B cell (primary cell): ENCODE measurements around the gene GDF11. TPM values are rescaled to one million over a fixed set of nuclear protein-coding genes. Genes with fewer than 3 reads are reported as not detected.
"Not testable (repeated sequence)": the region's sequence is repeated elsewhere in the genome, so short reads cannot be mapped to it uniquely, and the experiment has no call there.

Experiments used
- ATAC-seq: fragments of 200-7000 bp; cut with Tn5 transposase; one replicate; pipeline ENCODE4 v1.10.0; 2021; ENCODE audit warnings: low read depth, mild to moderate bottlenecking, moderate number of reproducible peaks, moderate library complexity
- CTCF ChIA-PET: fragments of 350-600 bp; sonication (Branson Sonifier 250); formaldehyde crosslinking; loops from one replicate; lab custom pipeline; 2021; ENCODE audit warnings: antibody characterized with exemption, inconsistent platforms; lab: Charles Lee
- POLR2A ChIA-PET: fragments of 350-600 bp; sonication (Branson Sonifier 250); formaldehyde crosslinking; loops from one replicate; lab custom pipeline; 2021; ENCODE audit warnings: antibody characterized with exemption; lab: Charles Lee
- DNase-seq: peaks from one replicate; pipeline ENCODE4 v3.0.0; 2013
- H2AFZ ChIP-seq: 2 replicates; pipeline ENCODE4 v1.6.1; 2012; ENCODE audit warnings: mild to moderate bottlenecking, low read depth, low read length; ENCODE audit not compliant: insufficient read depth, poor library complexity, severe bottlenecking
- H3K27ac ChIP-seq, 2 donors: 1 replicate in 1 of 2; 2 replicates in 1 of 2; pipeline ENCODE4 v1.5.1; 2012 to 2013; ENCODE audit warnings: low read length in 2 of 2, mild to moderate bottlenecking in 2 of 2, moderate library complexity in 1 of 2
- H3K27me3 ChIP-seq, 4 experiments: fragments of 200-600 bp in 1 of 4; sonication (generic) in 1 of 4; replicated peaks in 1 of 4; 1 replicate in 2 of 4; 2 replicates in 2 of 4; pipeline versions ENCODE4 v1.6.1 to v1.7.0; 2013 to 2016; ENCODE audit warnings: low read length in 3 of 4, mild to moderate bottlenecking in 2 of 4, mixed read lengths in 1 of 4, moderate library complexity in 1 of 4; ENCODE audit not compliant: insufficient read depth in 4 of 4, control insufficient read depth in 3 of 4; ENCODE audit errors: control extremely low read depth in 1 of 4
- H3K36me3 ChIP-seq, 2 experiments: replicated peaks in 1 of 2; 1 replicate in 1 of 2; 2 replicates in 1 of 2; pipeline versions ENCODE4 v1.6.1 to v1.7.1; 2013; ENCODE audit warnings: low read length in 1 of 2; ENCODE audit not compliant: insufficient read depth in 2 of 2, control insufficient read depth in 1 of 2; ENCODE audit errors: control extremely low read depth in 1 of 2, extremely low read depth in 1 of 2
- H3K4me1 ChIP-seq, 2 donors: fragments of 200-600 bp in 1 of 2; sonication (generic) in 1 of 2; 1 replicate in 1 of 2; 2 replicates in 1 of 2; pipeline versions ENCODE4 v1.5.1 to v1.6.1; 2013 to 2017; ENCODE audit warnings: low read length in 2 of 2; ENCODE audit not compliant: control insufficient read depth in 2 of 2, insufficient read depth in 2 of 2
- H3K4me2 ChIP-seq: replicated peaks from 2 replicates; pipeline ENCODE3; 2012; ENCODE audit warnings: mild to moderate bottlenecking, low read depth, low read length; ENCODE audit not compliant: poor library complexity, severe bottlenecking
- H3K4me3 ChIP-seq, 5 experiments: fragments of 200-600 bp in 1 of 5; sonication (generic) in 1 of 5; 1 replicate in 3 of 5; 2 replicates in 2 of 5; pipeline versions ENCODE4 v1.5.1 to v1.7.0; 2011 to 2016; ENCODE audit warnings: low read length in 4 of 5, mild to moderate bottlenecking in 4 of 5, low read depth in 2 of 5, control low read depth in 1 of 5, moderate library complexity in 1 of 5; ENCODE audit not compliant: insufficient read depth in 1 of 5; ENCODE audit errors: control extremely low read depth in 1 of 5, extremely low read depth in 1 of 5
- H3K79me2 ChIP-seq: fragments of 200-600 bp; sonication (generic); one replicate; pipeline ENCODE4 v1.6.0; 2016; ENCODE audit warnings: low read length; ENCODE audit not compliant: control insufficient read depth, insufficient read depth
- H3K9ac ChIP-seq: fragments of 200-600 bp; sonication (generic); 2 replicates; pipeline ENCODE4 v1.6.1; 2017; ENCODE audit warnings: mild to moderate bottlenecking, low read length, moderate library complexity
- H3K9me3 ChIP-seq, 3 donors: one replicate each; pipeline versions ENCODE4 v1.6.1 to v1.7.1; 2013; ENCODE audit warnings: low read length in 2 of 3; ENCODE audit not compliant: control insufficient read depth in 2 of 3, insufficient read depth in 1 of 3; ENCODE audit errors: control extremely low read depth in 1 of 3
- H4K20me1 ChIP-seq: 2 replicates; pipeline ENCODE4 v1.6.0; 2012; ENCODE audit warnings: mild to moderate bottlenecking, low read length; ENCODE audit not compliant: insufficient read depth, control insufficient read depth, poor library complexity, severe bottlenecking
- H3K27ac Mint-ChIP-seq: one replicate; pipeline ENCODE4 v1.8.0; 2021; ENCODE audit warnings: mixed read lengths
- H3K27me3 Mint-ChIP-seq: one replicate; pipeline ENCODE4 v1.8.0; 2021; ENCODE audit warnings: mixed read lengths
- H3K4me1 Mint-ChIP-seq: one replicate; pipeline ENCODE4 v1.8.0; 2021; ENCODE audit warnings: mixed read lengths
- H3K4me3 Mint-ChIP-seq: one replicate; pipeline ENCODE4 v1.8.0; 2021; ENCODE audit warnings: mixed read lengths
- H3K9me3 Mint-ChIP-seq: one replicate; pipeline ENCODE4 v1.8.0; 2022; ENCODE audit warnings: mixed read lengths; ENCODE audit not compliant: insufficient read depth
- EZH2 ChIP-seq: IDR thresholded peaks from 2 replicates; pipeline ENCODE4 v1.6.1; 2012; ENCODE audit warnings: borderline replicate concordance, low read depth, mild to moderate bottlenecking, moderate library complexity, low read length; ENCODE audit not compliant: insufficient read depth, poor library complexity, severe bottlenecking
- WGBS: methylation state at CpG from one replicate; pipeline ENCODE4 v1.1.5; 2013; ENCODE audit warnings: missing lambda C conversion rate; ENCODE audit not compliant: insufficient coverage; 5-methylcytosine and 5-hydroxymethylcytosine counted together
- intact Hi-C: fragments of 100-400 bp; cut with micrococcal nuclease; formaldehyde crosslinking; loops from one replicate; pipeline ENCODE4 v1.10.0; 2022
- polyA plus RNA-seq: library from polyadenylated mRNA; depleted of rRNA; stranded (reverse); fragments of >200 nt; gene quantifications from 2 replicates; pipeline ENCODE4 v1.2.3, GENCODE V29; 2012
- total RNA-seq, 2 donors: library from RNA; stranded (reverse); fragments of 120-200 nt in 1 of 2; gene quantifications; 1 replicate in 1 of 2; 2 replicates in 1 of 2; pipeline versions ENCODE4 v1.2.3 to v1.2.4, GENCODE V29; 2013 to 2022
- TF ChIP-seq, protein P1 (sequence below): fragments of 200-600 bp; IDR thresholded peaks from one replicate; pipeline ENCODE4 v1.8.0; 2022; ENCODE audit warnings: antibody characterized with exemption, mild to moderate bottlenecking

The GDF11 gene
- total and polyA plus RNA-seq, 2 donors (not counting 1 experiment from before 2014, with no cell fraction given), result 4.4 to 11.3 TPM

- Histone ChIP-seq H2AFZ (no peak overlapping the region), H3K79me2 (no peaks in the 10 kb centered on the region), H3K9ac (no peak overlapping the region), H3K4me3 (no peak overlapping the region), H3K27ac (no peak overlapping the region), H3K9me3 (no peaks in the 10 kb centered on the region), H3K36me3 (peaks cover 14 to 78% of the 10 kb centered on the region in 2 experiments), H3K4me2 (no peak overlapping the region), H4K20me1 (peaks cover 4% of the 10 kb centered on the region), H3K4me1 (no peaks in the 10 kb centered on the region), H3K27me3 (no peaks in the 10 kb centered on the region)
- H3K4me1 Mint-ChIP-seq, result no peaks in the 10 kb centered on the region
- no peak for DNase-seq
- H3K4me3 Mint-ChIP-seq, result no peak overlapping the region
- no peaks in the 10 kb centered on the region for H3K9me3 Mint-ChIP-seq
- ChIA-PET POLR2A (no interaction called here), CTCF (interaction anchor here (1.4 to 2.2 kb wide), 2 partner anchors 12 to 19 kb away, joined by 5 to 12 read pairs; no protein-coding TSS in a partner anchor)
- no peaks in the 10 kb centered on the region for H3K27me3 Mint-ChIP-seq
- no peak for TF ChIP-seq EZH2
- TF ChIP-seq, protein P1, sequence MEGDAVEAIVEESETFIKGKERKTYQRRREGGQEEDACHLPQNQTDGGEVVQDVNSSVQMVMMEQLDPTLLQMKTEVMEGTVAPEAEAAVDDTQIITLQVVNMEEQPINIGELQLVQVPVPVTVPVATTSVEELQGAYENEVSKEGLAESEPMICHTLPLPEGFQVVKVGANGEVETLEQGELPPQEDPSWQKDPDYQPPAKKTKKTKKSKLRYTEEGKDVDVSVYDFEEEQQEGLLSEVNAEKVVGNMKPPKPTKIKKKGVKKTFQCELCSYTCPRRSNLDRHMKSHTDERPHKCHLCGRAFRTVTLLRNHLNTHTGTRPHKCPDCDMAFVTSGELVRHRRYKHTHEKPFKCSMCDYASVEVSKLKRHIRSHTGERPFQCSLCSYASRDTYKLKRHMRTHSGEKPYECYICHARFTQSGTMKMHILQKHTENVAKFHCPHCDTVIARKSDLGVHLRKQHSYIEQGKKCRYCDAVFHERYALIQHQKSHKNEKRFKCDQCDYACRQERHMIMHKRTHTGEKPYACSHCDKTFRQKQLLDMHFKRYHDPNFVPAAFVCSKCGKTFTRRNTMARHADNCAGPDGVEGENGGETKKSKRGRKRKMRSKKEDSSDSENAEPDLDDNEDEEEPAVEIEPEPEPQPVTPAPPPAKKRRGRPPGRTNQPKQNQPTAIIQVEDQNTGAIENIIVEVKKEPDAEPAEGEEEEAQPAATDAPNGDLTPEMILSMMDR, result no peak
- intact Hi-C loops, result no loop called here
- no peak for ATAC-seq
- no CpG with 5 or more reads among the region's 2 CpGs for WGBS
- H3K27ac Mint-ChIP-seq, result no peak overlapping the region
These were observed 14.8 kb downstream of the GDF11 start for GRCh38 chr12:55757701-55758100.

GRCh38 chr12:55758575-55758974 lies 15.7 kb downstream of the GDF11 start:
- H3K4me2 ChIP-seq, H3K9ac ChIP-seq, ATAC-seq, H3K27ac Mint-ChIP-seq, H3K9me3 Mint-ChIP-seq, H3K79me2 ChIP-seq, H3K4me3 ChIP-seq, H3K27me3 ChIP-seq, H3K27ac ChIP-seq, H3K27me3 Mint-ChIP-seq, H4K20me1 ChIP-seq, DNase-seq, H2AFZ ChIP-seq, H3K4me1 ChIP-seq, H3K4me3 Mint-ChIP-seq, H3K4me1 Mint-ChIP-seq, H3K9me3 ChIP-seq, intact Hi-C loops: not testable (repeated sequence)
- WGBS, result no CpG with 5 or more reads among the region's 4 CpGs
- ChIA-PET CTCF (interaction anchor here (1.1 kb wide), 1 partner anchor 175 kb away, joined by 3 read pairs; no protein-coding TSS in a partner anchor), POLR2A (interaction anchor here (0.7 kb wide), 1 partner anchor 37 kb away, joined by 3 read pairs; no protein-coding TSS in a partner anchor)
- peaks cover 11 to 79% of the 10 kb centered on the region in 2 experiments for H3K36me3 ChIP-seq
